GM12801 (cell line): ENCODE data around the gene ERO1B.

ENCODE experiments used
- CTCF ChIP-seq: IDR thresholded peaks from one replicate; pipeline ENCODE4 v1.5.1; 2011; ENCODE audit warnings: control low read depth; ENCODE audit not compliant: insufficient read length; ENCODE audit errors: extremely low read depth

The ERO1B gene

GRCh38 chr1:236204656-236205055 is 77.1 kb downstream of the ERO1B start:
- no peak for TF ChIP-seq CTCF

GRCh38 chr1:236204039-236204438 is 77.7 kb downstream of the ERO1B start:
- TF ChIP-seq CTCF: no peak

GRCh38 chr1:236201786-236202185 is 80.0 kb downstream of the ERO1B start:
- no peak for TF ChIP-seq CTCF

GRCh38 chr1:236200925-236201324 is 80.8 kb downstream of the ERO1B start:
- TF ChIP-seq CTCF: no peak

- TF ChIP-seq CTCF: no peak
Observed at GRCh38 chr1:236193184-236193583, 88.6 kb downstream of the ERO1B start.

- no peak for TF ChIP-seq CTCF
Observed at GRCh38 chr1:236185687-236186086, 96.1 kb downstream of the ERO1B start.

- TF ChIP-seq CTCF: no peak
Observed at GRCh38 chr1:236181059-236181458, 100.7 kb downstream of the ERO1B start.

- TF ChIP-seq CTCF: no peak
Observed at GRCh38 chr1:236179634-236180033, 102.1 kb downstream of the ERO1B start.
